ENCODE results near the gene HSPB1. TPM values are rescaled to one million over a fixed set of nuclear protein-coding genes. Genes with fewer than 3 reads are reported as not detected.
"Not testable (repeated sequence)": the region's sequence is repeated elsewhere in the genome, so short reads cannot be mapped to it uniquely, and the experiment has no call there.

The HSPB1 gene
- 2,459 TPM for total RNA-seq
- long read RNA-seq, transcript HSPB1-203 (2 exons, 1,455 nt) = minor isoform, 421 of 1,724 reads
- long read RNA-seq, transcript HSPB1-201 (3 exons, 909 nt) = major isoform, 1,284 of 1,724 reads
- long read RNA-seq, partial matches to known transcripts = 15 of 1,724 reads
- long read RNA-seq, other reads (novel, unspliced or antisense) = 4 of 1,724 reads

DNA sequence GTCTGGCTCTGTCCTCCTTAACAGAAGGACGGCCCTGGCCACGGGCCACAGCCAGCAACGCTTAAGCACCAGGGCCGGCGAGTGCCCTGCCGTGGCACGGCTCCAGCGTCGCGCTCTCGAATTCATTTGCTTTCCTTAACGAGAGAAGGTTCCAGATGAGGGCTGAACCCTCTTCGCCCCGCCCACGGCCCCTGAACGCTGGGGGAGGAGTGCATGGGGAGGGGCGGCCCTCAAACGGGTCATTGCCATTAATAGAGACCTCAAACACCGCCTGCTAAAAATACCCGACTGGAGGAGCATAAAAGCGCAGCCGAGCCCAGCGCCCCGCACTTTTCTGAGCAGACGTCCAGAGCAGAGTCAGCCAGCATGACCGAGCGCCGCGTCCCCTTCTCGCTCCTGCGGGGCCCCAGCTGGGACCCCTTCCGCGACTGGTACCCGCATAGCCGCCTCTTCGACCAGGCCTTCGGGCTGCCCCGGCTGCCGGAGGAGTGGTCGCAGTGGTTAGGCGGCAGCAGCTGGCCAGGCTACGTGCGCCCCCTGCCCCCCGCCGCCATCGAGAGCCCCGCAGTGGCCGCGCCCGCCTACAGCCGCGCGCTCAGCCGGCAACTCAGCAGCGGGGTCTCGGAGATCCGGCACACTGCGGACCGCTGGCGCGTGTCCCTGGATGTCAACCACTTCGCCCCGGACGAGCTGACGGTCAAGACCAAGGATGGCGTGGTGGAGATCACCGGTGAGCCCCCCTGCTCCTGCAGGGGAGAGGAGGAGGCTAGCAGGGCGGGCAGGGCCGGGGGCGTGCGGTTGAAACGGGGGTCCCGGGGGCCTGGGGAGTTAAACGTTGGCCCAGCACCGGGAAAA is at the start of gene HSPB1:
Gene HSPB1, plus strand, starts transcription at position 327 of the 855 bp plus-strand sequence. Its CDS starts 40 bp downstream, at position 367.
- ATAC-seq (ENCODE audit: poor library complexity) (peak; percentile 84), DNase-seq (peak; percentile 97)
- intact Hi-C loops (cut with DNase I) = no loop called here

DNA sequence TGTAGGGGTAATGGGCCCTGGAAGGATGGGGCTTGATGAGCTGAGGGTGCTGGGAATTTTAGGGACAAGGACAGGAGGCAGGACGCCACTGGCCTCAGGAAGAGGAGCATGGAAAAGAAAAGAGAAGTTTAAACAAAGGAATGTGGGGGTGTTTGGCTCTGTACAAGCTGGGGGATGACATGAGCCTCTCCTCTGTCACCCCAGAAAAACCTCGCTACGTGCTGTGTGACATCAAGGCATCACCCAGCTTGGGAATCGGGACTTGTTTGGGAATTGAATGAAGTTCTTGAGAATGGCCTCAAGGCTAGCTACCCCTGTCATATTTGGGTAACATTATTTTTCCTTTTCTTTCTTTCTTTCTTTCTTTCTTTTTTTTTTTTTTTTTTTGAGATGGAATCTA is 47.7 kb upstream of the HSPB1 start:
- intact Hi-C loops (cut with DNase I) = no loop called here
- no peak for ATAC-seq (ENCODE audit: poor library complexity)

DNA sequence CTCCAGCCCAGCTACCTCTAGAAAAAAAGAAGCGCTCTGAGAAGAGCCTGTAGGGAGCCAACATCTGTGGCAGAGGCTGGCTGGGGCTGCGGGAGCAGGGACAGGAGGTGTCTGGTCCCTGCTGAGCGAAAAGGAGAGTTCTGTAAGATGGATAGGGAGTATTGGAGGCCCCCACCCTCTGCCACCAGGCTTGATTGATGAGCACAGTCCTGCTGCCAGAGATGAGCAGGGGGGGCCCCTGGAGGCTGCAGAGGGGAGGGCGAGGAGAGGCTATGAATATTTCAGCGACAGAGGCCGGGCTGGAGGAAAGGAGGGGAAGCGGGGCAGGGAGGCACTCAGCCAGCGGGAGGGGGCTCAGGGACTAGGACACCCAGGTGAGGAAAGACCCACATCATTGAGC is 44.5 kb upstream of the HSPB1 start:
- intact Hi-C loops (cut with DNase I) = no loop called here
- ATAC-seq (ENCODE audit: poor library complexity) = no peak
- DNase-seq = no peak

More for the DNA sequence above, 47.7 kb upstream of the HSPB1 start:
- no peak for DNase-seq

DNA sequence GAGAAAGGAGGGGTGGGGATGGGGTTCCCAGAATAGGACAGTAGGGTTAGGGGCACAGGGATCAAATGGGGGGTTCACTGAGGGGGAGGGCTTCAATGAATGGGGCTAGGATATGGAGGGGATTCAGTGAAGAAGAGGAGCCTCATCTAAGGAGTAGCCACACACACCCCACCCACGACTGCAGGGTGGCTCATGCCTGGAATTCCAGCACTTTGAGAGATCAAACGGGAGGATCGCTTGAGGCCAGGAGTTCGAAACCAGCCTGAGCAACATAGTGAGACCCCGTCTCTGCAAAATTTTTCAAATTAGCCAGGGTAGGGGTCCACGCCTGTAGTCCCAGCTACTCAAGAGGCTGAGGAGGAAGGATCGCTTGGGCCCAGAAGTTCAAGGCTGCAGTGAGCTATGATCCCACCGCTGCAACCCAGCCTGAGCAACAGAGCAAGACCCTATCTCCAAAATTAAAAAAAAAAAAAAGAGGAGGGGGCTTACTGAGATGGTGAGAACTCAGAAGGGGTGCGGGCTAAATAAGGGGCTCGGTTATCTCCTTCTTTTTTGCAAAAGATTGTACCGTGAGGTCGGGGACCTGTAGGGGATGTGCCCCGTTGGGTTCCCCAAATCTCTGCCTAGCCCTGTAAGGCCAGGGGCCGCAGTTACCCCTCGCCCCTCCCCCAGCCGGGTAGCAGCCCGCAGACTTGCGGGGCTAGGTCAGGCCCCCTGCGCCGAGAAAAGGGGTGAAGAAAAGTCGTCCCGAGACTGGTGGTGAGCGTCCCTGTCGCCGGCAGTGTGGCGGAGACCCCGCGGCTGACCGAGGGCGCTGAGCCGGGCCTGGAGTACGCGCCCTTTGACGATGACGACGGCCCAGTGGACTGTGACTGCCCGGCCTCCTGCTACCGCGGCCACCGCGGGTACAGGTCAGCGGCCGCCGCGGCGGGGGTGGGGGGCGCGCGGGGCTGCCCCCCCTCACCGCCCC is 43.1 kb upstream of the HSPB1 start:
- intact Hi-C loops (cut with DNase I) = loop anchor here (10.0 kb wide), 1 partner anchor 75 kb away; no protein-coding TSS in a partner anchor
- ATAC-seq (ENCODE audit: poor library complexity) (no peak), DNase-seq (no peak)

DNA sequence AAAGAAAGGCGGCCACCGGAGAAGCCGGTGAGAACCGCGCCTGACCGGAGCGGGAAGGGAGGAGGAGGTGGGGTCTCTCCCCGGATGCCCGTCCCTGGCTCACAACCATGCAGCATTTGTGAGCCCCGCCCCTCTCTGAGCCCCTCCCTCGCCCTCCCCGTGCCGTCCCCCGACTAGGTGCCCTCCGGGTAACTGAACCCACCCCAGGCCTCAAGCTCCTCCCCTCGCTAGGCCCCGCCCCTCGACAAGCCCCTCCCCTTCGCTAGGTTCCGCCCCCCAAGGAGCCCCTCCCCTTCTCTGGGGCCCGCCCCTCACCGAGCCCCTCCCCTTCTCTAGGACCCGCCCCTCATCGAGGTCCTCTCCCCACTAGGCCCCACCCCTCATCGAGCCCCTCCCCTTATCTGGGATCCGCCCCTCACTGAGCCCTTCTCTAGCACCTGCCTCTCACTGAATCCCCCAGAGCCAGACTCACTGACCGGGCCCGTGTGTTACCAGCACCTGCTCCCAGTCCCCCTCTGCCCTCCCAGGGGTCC is 42.2 kb upstream of the HSPB1 start:
- ATAC-seq (ENCODE audit: poor library complexity) = peak; percentile 24

DNA sequence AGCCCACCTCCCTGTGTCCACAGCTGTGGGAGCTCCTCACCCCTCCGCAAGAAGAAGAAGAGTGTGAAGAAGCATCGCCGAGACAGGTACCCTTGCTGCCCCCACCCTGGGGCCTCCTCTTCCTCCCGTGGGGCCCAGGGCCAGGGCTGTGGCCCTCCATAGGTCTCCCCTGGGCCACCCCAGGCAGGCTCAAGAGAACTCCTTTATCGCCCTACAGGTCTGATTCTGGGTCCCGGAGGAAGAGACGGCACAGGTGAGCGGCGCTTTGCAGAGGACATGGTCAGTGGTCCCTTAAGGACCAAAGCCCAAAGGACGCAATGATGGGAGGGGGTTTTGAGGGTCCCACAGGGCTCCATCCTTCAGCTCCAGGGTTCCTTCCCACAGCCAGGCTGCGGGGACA is 41.1 kb upstream of the HSPB1 start:
- intact Hi-C loops (cut with DNase I) = loop anchor here (10.0 kb wide), 1 partner anchor 77 kb away; no protein-coding TSS in a partner anchor
- ATAC-seq (ENCODE audit: poor library complexity) = no peak
- DNase-seq = no peak

More for the DNA sequence above, 42.2 kb upstream of the HSPB1 start:
- intact Hi-C loops (cut with DNase I) = loop anchor here (10.0 kb wide), 1 partner anchor 75 kb away; no protein-coding TSS in a partner anchor
- no peak for DNase-seq

DNA sequence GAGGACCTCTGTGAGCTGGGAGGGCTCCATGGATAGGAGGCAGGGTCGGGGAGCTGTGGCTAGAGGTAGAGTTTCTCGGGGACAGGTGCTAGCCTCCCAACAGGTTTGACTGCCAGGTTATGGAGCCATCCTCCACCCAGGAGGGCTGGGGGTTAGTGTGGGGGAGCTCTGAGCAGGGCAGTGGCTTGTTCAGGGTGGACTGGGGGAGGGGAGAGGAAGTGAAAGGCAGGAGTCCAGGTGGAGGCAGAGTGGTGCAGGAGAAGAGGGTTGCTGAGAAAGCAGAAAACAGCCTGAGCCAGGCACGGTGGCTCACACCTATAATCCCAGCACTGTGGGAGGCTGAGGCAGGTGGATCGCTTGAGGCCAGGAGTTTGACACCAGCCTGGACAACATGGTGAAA is 40.5 kb upstream of the HSPB1 start:
- ATAC-seq (ENCODE audit: poor library complexity) (no peak), DNase-seq (no peak)
- intact Hi-C loops (cut with DNase I) = loop anchor here (10.0 kb wide), 1 partner anchor 77 kb away; no protein-coding TSS in a partner anchor

DNA sequence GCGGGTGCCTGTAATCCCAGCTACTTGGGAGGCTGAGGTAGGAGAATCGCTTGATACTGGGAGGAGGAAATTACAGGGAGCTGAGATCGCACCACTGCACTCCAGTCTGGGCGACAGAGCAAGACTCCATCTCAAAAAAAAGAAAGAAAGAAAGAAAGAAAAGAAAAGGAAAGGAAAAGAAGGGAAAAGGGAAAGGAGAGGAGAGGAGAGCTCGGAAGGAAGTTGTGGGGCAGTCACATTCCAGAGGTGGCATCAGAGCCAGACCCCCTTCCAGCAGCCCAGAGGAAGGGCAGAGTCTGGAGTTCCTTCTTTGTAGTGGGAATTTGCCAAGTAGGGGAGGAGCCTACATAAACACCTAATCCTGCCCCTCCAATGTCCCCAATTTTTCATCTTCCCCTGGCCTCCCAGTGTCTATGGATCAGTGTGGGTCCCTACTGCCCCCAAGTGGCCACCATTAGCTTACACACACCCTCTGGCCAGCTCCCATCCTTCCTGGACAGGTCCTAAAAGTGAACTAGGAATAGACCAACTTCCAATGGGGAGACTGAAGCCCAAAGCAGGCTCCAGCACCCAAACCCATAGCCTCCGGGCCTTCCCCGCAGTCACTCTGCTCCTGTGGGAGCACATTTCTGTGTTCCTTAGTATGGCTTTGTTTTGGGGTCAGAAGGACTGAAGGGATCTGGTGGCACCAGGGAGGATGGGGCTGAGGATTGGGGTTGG is 39.6 kb upstream of the HSPB1 start:
- peak; percentile 52 for DNase-seq
- peak; percentile 86 for ATAC-seq (ENCODE audit: poor library complexity)
- intact Hi-C loops (cut with DNase I) = loop anchor here (10.0 kb wide), 1 partner anchor 78 kb away; no protein-coding TSS in a partner anchor

DNA sequence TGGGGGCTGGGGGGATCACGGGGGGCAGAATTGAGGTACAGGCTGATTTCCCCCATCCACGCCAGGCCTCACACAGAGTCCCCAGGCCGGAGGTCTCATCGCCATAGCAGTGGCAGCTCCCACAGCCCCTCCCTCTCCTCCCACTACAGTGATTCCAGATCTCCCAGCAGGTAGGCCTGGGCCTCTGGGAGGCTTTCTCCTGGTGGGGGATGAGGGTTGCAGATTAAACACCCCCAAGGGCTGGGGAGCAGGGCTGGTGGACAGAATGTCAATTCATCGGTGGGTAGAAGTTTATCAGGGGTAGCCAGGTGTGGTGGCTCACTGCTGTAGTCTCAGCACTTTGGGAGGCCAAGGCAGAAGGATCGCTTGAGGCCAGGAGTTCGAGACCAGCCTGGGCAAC is 37.2 kb upstream of the HSPB1 start:
- intact Hi-C loops (cut with DNase I) = loop anchor here (10.0 kb wide), 1 partner anchor 80 kb away; no protein-coding TSS in a partner anchor
- no peak for DNase-seq
- no peak for ATAC-seq (ENCODE audit: poor library complexity)

DNA sequence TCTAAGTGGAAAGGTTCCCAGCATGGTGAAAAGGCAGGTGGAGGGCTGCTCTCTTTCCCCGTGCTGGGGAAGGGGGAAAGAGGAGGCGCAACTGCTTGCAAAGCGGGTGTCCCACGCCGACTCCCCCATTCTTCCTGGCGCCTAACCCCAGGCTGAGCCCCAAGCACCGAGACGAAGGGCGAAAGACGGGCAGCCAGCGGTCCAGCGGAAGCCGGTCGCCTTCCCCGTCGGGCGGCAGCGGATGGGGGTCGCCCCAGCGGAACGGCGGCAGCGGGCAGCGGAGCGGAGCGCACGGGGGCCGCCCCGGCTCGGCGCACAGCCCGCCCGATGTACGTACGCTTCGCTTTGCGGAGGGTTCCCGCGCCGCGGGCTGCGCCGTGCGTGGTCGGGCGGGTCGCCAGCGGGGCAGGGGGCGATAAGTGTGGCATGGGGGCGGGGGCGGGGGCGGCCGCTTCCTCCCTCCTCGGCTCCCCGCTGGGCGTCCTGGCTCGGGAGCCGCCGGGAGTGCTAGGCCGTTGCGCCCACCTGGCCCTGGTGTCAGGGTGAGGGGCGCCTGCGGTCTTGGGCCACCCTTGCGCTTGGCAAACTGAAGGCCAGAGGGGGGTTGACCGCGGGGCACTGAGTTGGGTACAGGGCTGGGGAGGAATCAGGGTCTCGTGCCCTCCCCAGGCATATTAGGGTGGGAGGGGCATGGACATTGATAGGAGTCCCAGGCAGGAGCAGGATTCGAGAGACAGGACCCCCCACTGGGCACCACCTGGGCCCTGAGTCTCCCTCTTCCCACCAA is 35.2 kb upstream of the HSPB1 start:
- intact Hi-C loops (cut with DNase I) = loop anchor here (10.0 kb wide), 1 partner anchor 82 kb away; no protein-coding TSS in a partner anchor
- no peak for DNase-seq
- no peak for ATAC-seq (ENCODE audit: poor library complexity)

DNA sequence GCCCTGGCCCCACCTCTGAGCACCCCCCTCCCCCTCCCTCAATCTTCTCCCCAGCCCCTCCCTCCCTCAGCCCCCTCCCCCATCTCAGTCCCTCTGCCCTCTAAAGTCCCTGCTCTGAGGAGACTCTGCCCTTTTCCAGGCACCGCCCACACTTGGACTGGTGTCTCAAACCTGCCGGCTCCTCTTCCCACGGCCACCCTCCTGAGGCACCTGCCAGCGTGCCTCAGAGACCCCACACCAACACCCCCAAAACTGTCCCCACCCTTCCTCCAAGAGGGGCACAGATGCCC is 34.6 kb upstream of the HSPB1 start:
- ATAC-seq (ENCODE audit: poor library complexity) = no peak
- no peak for DNase-seq
- intact Hi-C loops (cut with DNase I) = loop anchor here (10.0 kb wide), 1 partner anchor 83 kb away; no protein-coding TSS in a partner anchor

DNA sequence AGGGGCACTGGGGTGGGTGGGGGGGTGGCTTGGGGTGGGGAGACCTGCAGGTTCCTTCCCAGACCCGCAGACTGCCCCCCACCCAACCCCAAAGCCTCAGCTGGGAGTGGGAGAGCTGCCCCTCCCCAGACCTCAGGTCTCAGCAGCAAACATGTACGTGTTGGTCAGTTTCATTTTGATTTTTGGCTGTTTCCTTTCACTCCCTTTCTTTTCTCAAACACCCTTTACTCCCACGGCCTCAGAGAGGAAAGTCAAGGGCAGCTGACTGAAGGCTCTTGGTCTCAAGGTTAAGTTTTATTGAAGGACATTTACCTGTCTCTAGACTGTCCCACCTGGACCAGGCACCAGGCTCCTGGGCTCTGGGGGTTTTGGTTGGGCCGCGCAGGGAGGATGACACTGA is 34.1 kb upstream of the HSPB1 start:
- no peak for DNase-seq
- intact Hi-C loops (cut with DNase I) = loop anchor here (10.0 kb wide), 1 partner anchor 84 kb away; no protein-coding TSS in a partner anchor
- no peak for ATAC-seq (ENCODE audit: poor library complexity)

DNA sequence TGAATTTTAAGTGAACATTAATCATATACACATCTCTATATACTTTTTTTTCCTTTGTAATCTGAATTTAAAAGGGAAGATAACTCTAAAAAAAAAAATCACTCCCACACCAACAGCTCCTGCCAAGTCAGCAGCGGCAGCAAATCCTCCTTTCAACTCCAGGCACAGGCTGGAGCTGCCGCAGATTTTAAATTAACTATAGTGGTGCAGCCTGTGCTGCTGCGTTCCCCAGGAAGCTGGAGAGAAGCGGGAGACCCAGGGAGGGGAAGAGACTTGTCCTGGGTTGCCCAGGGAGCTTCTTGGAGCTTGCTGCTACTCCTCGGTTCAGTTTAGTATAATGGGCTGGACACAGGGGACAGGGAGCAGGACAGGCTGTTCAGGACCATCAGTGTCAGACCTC is 32.6 kb upstream of the HSPB1 start:
- ATAC-seq (ENCODE audit: poor library complexity) = no peak
- DNase-seq = no peak
- intact Hi-C loops (cut with DNase I) = loop anchor here (10.0 kb wide), 1 partner anchor 85 kb away; no protein-coding TSS in a partner anchor

DNA sequence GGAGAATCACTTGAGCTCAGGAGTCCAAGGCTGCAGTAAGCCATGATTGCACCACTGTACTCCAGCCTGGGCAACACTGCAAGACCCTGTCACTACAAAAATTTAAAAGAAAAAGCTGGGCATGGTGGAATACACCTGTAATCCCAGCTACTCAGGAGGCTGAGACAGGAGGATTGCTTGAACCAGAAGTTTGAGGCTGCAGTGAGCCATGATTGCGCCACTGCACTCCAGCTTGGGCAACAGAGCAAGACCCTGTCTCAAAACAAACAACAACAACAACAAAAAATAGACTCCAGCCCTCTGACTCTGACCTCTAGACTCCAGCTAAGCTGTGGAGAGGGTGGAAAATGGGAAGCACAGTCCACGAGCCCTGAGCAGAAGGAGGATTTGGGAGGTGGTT is 31.1 kb upstream of the HSPB1 start:
- ATAC-seq (ENCODE audit: poor library complexity); DNase-seq; intact Hi-C loops (cut with DNase I): not testable (repeated sequence)

DNA sequence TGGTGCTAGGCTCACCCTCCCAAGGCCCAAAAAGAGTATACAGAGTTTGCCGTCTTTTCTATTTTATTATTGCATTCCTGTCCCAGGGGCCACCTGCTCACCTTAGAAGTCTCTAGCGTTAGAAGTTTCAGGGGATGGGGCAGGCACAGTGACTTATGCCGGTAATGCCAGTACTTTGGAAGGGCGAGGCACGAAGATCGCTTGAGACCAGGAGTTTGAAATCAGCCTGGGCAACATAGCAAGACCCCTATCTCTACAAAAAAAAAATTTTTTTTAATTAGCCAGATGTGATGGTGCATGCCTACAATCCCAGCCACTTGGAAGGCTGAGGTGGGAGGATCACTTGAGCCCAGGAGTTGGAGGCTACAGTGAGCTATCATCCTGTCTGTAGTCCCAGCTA is 30.3 kb upstream of the HSPB1 start:
- ATAC-seq (ENCODE audit: poor library complexity) = no peak
- intact Hi-C loops (cut with DNase I) = no loop called here
- DNase-seq = no peak

DNA sequence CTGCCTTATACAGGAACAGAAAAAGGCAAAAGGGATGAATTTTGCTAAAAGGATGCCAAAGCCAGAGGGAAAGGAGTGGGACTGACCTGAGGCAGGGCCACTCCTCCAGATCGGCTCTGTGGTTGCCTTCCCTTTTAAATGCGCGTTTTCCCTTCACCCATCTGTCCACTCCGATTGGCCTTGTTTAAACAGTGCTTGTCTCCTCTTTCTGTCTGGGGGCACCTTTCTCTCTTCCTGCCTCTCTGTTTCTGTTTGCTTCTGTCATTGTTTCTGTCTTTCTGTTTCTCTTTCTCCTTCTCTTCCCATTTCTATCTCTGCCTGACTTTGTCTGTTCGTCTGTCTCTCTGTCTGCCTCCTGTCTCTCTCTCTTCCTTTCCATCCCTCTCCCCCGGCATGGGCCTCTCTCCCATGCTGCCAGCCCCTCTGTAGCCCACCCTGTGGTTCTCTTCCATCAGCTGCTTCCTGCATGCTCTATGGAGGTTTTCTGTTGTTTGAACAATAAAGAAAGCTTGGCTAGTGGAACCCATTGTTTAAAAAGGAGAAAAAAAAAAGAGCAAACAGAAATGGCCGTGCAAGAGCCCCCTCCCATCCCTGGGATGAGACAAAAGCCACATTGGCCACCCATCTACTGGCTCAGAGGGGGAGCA is 29.5 kb upstream of the HSPB1 start:
- DNase-seq = no peak
- intact Hi-C loops (cut with DNase I) = no loop called here
- no peak for ATAC-seq (ENCODE audit: poor library complexity)

DNA sequence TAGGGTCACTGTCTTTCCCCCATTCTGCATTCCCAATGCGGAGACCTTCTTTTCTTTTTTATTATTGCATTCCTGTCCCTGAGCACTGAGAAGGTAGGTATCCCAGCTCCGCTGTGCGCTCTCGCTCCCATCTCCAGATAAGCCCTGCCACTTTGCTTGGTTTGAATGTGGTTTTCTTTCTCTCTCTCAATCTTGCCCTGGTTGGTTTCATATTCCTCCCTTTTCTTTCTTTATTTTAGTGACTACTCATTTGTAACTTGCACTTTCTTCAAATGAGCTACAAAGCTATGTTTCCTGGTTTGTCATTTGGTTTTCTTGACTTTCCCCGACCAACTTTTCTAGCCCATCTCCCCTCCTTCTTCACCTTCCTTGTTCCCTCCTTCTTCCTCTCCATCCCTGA is 29.0 kb upstream of the HSPB1 start:
- intact Hi-C loops (cut with DNase I) = no loop called here
- no peak for DNase-seq

More for the DNA sequence above, 29.0 kb upstream of the HSPB1 start:
- no peak for ATAC-seq (ENCODE audit: poor library complexity)
